HT1080 (cell line): ENCODE measurements around the gene GMPS. TPM values are rescaled to one million over a fixed set of nuclear protein-coding genes. Genes with fewer than 3 reads are reported as not detected.
"Not testable (repeated sequence)": the region's sequence is repeated elsewhere in the genome, so short reads cannot be mapped to it uniquely, and the experiment has no call there.

Experiments used
- DNase-seq: peaks from one replicate; pipeline ENCODE4 v3.0.0-alpha.2; 2015; ENCODE audit warnings: low read depth
- total RNA-seq: library from RNA; depleted of rRNA; stranded (reverse); fragments of >200 nt; shearing (Covaris generic); gene quantifications from 2 replicates; pipeline ENCODE4 v1.2.3, GENCODE V29; 2014

Gene GMPS
- total RNA-seq, 1 experiment from 2014 or later = 75.3 TPM

GRCh38 chr3:155938409-155938808, 68.0 kb downstream of the GMPS start:
- DNase-seq = no peak

DNA sequence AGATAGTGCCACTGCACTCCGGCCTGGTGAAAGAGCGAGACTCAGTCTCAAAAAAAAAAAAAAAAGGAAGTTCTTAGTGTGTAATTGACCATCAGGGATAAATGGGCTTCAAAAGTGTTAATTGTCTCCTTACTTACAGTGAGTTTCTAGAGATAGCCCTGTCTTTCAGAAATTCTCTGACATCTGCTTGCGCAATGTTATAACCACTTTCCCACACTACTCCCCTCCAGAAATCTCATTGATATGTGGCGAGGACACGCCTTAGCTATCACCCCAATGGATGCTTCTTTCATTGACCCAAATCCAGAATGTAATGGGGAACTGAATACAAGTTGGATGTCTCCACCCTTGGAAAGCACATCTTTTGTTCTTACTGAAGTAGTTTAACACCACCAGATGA, 70.9 kb downstream of the GMPS start:
- DNase-seq = no peak

GRCh38 chr3:155944081-155944480, 73.6 kb downstream of the GMPS start:
- no peak for DNase-seq

DNA sequence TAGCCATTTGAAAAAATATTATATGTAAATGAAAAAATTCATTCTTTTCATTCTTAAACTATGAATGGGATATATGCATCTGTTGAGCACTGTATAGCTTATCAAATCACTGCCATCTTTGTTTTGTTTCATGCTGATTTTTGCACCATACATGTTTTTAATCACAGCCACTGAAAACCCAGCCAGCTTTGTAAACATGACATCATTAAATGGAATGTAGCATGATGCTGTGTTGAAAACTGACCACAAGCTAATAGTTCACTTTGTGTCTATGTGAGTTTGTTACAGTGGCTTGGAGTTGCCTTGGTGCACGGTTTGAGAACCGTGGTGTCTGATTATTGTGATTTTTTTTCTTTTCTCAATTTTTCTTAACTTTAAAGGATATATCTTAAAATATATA, 75.7 kb downstream of the GMPS start:
- DNase-seq = peak; percentile 39

DNA sequence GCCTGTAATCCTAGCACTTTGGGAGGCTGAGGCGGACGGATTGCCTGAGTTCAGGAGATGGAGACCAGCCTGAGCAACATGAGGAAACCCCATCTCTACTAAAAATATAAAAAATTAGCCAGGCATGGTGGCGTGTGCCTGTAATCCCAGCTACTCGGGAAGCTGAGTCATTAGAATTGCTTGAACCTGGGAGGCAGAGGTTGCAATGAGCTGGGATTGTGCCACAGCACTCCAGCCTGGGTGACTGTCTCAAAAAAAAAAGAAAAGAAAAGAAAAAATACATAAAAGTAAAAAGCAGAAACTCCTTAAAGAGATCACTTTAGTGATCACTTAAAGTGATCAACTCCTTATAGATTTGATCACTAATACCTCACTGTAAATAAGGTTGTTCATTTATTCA, 78.0 kb downstream of the GMPS start:
- peak; percentile 49 for DNase-seq

DNA sequence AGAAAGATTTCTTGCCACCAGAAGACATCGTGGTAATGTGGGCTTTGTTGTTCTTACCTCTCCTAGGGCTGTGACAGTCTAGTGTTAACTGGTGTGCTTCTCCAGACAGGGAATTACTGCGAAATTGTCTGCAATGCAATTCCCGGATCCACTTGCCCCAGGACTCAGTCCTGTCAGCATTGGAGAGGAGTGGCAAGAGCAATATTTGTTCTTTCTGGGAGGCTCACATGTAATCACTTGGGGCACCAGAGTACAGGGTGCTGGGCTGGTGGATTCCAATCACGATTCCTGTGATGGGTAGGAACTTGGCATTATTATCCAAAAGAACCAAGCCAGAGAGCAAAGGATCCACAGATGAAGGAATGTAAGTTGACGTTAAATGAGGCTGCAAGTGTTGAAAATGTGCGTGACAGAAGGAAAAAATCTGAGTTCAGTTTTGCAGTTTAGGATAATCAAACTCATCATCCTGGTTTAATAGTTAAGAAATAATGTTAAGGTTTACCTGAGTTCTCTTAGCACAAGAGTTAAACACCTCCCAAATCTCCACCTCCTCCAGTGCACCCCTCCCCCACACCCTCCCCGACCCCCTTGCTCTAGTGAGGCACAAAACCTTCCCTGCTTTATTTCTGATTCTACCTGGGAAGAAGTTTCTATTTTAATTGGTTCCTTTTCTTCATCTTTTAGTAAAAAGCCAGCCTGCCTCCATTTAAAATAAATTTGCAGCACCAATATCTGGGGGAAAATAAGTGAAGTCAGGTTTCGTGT, 79.2 kb downstream of the GMPS start:
- DNase-seq = no peak

GRCh38 chr3:155956508-155957411, 86.3 kb downstream of the GMPS start:
- DNase-seq = no peak

- no peak for DNase-seq
These were observed 87.0 kb downstream of the GMPS start for GRCh38 chr3:155957412-155957880.

GRCh38 chr3:155958676-155959075, 88.2 kb downstream of the GMPS start:
- DNase-seq = no peak

DNA sequence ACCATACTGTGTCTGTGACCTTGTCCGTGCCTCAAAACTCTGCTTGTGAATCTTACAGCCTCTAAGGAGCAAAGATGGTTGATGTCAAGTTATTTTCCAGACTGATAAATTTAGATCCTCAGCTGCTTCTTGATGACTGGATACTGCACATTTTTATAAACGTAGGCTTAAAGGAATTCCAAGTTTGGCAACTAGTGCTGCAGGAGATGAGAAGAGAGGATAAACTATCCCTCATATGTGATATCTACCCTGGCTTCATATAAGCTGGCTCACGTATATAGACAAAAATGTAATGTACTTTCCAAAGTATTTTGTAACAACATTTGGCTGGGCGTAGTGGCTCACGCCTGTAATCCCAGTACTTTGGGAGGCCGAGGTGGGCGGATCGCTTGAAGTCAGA, 89.6 kb downstream of the GMPS start:
- DNase-seq = no peak

DNA sequence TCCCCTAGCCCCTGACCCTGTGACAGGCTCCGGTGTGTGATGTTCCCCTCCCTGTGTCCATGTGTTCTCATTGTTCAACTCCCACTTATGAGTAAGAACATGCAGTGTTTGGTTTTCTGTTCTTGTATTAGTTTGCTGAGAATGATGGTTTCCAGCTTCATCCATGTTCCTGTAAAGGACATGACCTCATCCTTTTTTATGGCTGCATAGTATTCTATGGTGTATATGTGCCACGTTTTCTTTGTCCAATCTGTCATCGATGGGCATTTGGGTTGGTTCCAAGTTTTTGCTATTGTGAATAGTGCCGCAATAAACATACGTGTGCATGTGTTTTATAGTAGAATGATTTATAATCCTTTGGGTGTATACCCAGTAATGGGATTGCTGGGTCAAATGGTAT, 90.6 kb downstream of the GMPS start:
- DNase-seq = not testable (repeated sequence)

DNA sequence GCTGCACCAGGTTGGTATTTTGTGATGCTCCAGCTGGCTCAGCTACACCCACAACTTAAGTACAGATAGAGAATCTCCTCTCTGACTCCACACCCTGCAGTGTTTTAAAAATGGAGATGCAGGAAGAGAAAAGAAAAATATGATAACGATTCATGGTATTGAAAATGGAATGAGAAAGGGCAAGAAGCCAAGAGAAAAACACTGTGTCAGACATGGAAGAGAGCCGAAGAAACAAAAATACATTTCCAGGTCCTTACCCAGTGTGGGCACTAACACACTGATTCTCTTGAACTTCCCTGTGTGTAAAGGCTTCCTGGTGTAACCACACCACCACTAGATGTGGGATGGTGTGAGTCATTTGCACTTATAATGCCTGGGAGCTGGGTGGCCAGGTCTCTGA, 93.1 kb downstream of the GMPS start:
- DNase-seq = peak; percentile 49

- DNase-seq = no peak
These were observed 99.9 kb downstream of the GMPS start for GRCh38 chr3:155970398-155970797.

DNA sequence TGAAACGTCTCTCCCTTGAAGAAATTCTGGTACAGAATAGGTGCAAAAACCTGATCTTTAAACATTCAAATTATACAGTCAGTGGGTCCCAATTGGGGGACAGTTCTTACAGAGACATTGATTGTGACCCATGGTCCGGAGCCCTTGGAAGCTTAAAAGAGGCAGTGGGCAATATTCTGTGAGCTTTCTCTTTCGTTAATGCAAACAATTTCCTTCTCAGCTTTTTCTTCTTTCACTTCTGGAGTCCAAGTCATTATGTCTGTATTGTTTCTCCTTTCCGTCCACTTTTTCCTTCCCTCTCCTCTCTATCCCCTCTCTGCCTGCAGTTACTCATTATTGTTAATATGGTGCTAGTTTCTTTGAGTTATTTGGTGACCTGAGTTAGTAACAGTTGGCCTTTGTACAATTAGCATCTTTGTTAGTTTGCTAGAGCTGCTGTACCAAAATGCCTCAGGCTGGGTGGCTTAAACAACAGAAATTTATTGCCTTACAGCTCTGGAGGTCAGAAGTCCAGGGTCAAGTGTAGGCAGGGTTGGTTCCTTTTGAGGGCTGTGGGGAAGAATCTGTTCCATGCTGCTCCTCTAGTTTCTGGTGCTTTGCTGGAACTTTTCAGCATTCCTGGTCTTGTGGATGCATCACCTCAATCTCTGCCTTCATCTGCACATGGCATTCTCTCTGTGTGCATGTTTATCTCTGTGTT, 102.6 kb downstream of the GMPS start:
- DNase-seq = no peak

- no peak for DNase-seq
These were observed 107.9 kb downstream of the GMPS start for GRCh38 chr3:155978324-155978723.

GRCh38 chr3:155979746-155980145, 109.3 kb downstream of the GMPS start:
- DNase-seq = peak; percentile 66

DNA sequence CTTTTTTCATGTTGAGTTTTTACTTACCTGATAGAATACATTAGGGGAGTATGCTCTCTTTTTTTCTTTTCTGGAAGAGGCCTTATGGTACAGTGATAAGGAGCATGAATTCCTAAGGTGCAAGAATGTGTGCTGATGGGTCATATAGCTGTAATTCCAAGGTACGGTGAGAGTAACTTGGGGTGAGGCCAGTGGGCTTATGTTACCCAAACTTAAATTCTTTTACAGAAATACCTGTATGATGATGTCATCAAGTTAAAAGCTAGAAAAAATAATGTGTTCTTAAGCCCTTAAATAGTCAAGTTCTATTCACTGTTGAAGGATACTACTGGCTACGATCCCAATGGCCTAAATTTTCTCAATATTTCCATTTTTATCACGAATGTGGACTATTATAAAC, 111.2 kb downstream of the GMPS start:
- DNase-seq = no peak

DNA sequence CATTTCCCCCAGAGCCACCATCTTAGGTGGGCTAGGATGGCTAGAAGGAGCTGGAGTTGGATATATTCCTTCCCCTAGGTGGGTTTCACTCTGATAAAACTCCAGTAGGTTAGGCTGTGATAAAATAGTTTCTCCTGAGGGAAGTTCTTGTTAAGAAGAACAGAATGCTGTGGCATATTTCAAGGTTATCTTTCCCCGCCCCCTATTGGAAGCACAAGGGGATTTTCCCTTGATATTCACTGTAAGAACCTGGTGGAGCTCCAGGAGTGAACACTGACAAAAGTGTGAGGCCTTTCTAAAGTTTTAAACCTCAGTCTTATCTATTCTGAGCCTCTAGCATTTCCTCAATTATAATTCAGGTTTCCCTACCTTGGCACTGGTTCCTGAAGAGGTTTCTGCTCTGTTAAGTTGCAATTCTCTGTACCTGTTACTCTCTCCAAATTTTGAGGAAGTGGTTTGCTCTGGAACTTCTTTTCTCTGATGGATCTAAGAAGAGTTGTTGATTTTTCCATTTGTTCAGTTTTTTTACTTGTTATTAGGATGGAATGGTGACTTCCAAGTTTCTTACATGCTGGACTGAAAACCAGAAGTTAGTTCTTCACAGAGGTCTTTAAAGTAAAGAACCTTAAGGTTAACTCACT, 113.5 kb downstream of the GMPS start:
- no peak for DNase-seq

GRCh38 chr3:155984791-155985417, 114.5 kb downstream of the GMPS start:
- no peak for DNase-seq

GRCh38 chr3:155989536-155989935, 119.1 kb downstream of the GMPS start:
- DNase-seq = no peak

DNA sequence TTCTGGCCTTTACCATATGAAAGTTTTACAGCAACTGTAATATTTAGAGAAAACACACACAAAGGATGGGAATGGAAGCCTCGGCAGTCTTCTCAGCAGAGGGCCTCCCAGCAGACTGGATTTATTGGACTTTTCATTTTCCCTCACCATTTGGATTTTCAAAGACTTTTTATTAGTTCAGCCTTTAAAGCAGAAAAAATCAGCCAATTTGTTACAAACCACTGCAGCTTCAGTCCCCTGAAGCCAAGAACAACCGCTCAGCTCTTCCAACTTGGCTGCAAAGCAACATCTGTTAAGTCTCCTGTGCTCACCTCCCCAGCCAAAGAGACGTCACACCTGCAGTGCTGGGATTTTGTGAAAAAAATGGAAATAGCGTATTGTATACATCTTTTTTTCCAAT, 120.8 kb downstream of the GMPS start:
- no peak for DNase-seq
